ENCODE results near the gene CALB2. TPM values are rescaled to one million over a fixed set of nuclear protein-coding genes. Genes with fewer than 3 reads are reported as not detected.

The CALB2 gene
- total and polyA plus RNA-seq, 2 of the 8 experiments (the other 6 are each of a cell fraction or from before 2014, with no cell fraction given), result 1.9 to 2.6 TPM

GRCh38 chr16:71406316-71406715, 47.8 kb downstream of the CALB2 start (continued):
- TF ChIP-seq EZH2 (IDR thresholded peaks at IDR 0.05; ENCODE audit: low read depth, low read length, severe bottlenecking), result no peak
- no peak for TF ChIP-seq BACH1 (IDR thresholded peaks at IDR 0.05; ENCODE audit: low read length)

Data from H1 (cell line).